Urinary bladder (tissue), 4 donors: ENCODE data around the gene ECHDC1. TPM values are rescaled to one million over a fixed set of nuclear protein-coding genes. Genes with fewer than 3 reads are reported as not detected.

Experiments
- DNase-seq: peaks from one replicate; pipeline ENCODE4 v3.0.0-alpha.2; 2015; ENCODE audit errors: extremely low spot score
- H3K27ac ChIP-seq: one replicate; pipeline ENCODE4 v1.5.1; 2013; ENCODE audit warnings: low read depth, mild to moderate bottlenecking, moderate library complexity
- H3K36me3 ChIP-seq: one replicate; pipeline ENCODE4 v1.6.1; 2013; ENCODE audit warnings: mild to moderate bottlenecking, moderate library complexity; ENCODE audit not compliant: insufficient read depth
- H3K4me1 ChIP-seq: one replicate; pipeline ENCODE4 v1.6.1; 2013; ENCODE audit warnings: mild to moderate bottlenecking, moderate library complexity; ENCODE audit not compliant: insufficient read depth
- H3K4me3 ChIP-seq: one replicate; pipeline ENCODE4 v1.5.1; 2013; ENCODE audit warnings: low read depth, low read length
- WGBS: extraction: QIAGEN DNeasy Blood & Tissue Kit; methylation state at CpG from one replicate; pipeline ENCODE4 v1.1.7; 2013; 5-methylcytosine and 5-hydroxymethylcytosine counted together
- polyA plus RNA-seq: library from polyadenylated mRNA; stranded (reverse); fragments of 200-250 nt; gene quantifications from one replicate; pipeline ENCODE4 v1.2.3, GENCODE V29; 2013
- total RNA-seq: library from RNA; depleted of rRNA; stranded (reverse); fragments of >200 nt; gene quantifications from one replicate; pipeline ENCODE4 v1.2.3, GENCODE V29; 2014
- donor health status: healthy with polysubstance abuse.
- donor health status: healthy.

Gene ECHDC1
- total and polyA plus RNA-seq, 2 donors, result 44.9 to 103 TPM

- H3K36me3 ChIP-seq, result no peaks in the 10 kb centered on the region
- WGBS, result 77% methylated on average over 5 of the region's 5 CpGs
- H3K27ac ChIP-seq, result no peak overlapping the region
- no peak for DNase-seq
- H3K4me1 ChIP-seq, result no peaks in the 10 kb centered on the region
- no peak overlapping the region for H3K4me3 ChIP-seq
Measured at GRCh38 chr6:127289934-127290333, 53.5 kb downstream of the ECHDC1 start.

- Histone ChIP-seq H3K27ac (no peak overlapping the region), H3K36me3 (no peaks in the 10 kb centered on the region), H3K4me3 (no peak overlapping the region), H3K4me1 (no peaks in the 10 kb centered on the region)
- no peak for DNase-seq
Measured at GRCh38 chr6:127288705-127289104, 54.7 kb downstream of the ECHDC1 start.

- Histone ChIP-seq H3K27ac (no peak overlapping the region), H3K4me1 (no peaks in the 10 kb centered on the region), H3K36me3 (no peaks in the 10 kb centered on the region), H3K4me3 (no peak overlapping the region)
- DNase-seq, result no peak
- 100% methylated on average over 1 of the region's 1 CpG for WGBS
Measured at GRCh38 chr6:127282184-127282583, 61.2 kb downstream of the ECHDC1 start.

GRCh38 chr6:127279815-127280214 lies 63.6 kb downstream of the ECHDC1 start:
- H3K4me1 ChIP-seq, result no peaks in the 10 kb centered on the region
- H3K36me3 ChIP-seq, result no peaks in the 10 kb centered on the region
- DNase-seq, result no peak
- no peak overlapping the region for H3K4me3 ChIP-seq
- 59% methylated on average over 1 of the region's 1 CpG for WGBS
- H3K27ac ChIP-seq, result no peak overlapping the region

GRCh38 chr6:127277878-127278843 lies 65.2 kb downstream of the ECHDC1 start:
- H3K4me3 ChIP-seq, result no peak overlapping the region
- WGBS, result 91% methylated on average over 3 of the region's 3 CpGs
- no peaks in the 10 kb centered on the region for H3K36me3 ChIP-seq
- no peaks in the 10 kb centered on the region for H3K4me1 ChIP-seq
- no peak for DNase-seq
- no peak overlapping the region for H3K27ac ChIP-seq

- Histone ChIP-seq H3K36me3 (no peaks in the 10 kb centered on the region), H3K4me1 (no peaks in the 10 kb centered on the region), H3K4me3 (no peak overlapping the region), H3K27ac (no peak overlapping the region)
- WGBS, result 94% methylated on average over 1 of the region's 1 CpG
- no peak for DNase-seq
Measured at GRCh38 chr6:127276331-127276730, 67.1 kb downstream of the ECHDC1 start.

GRCh38 chr6:127273499-127273898 lies 69.9 kb downstream of the ECHDC1 start:
- 87% methylated on average over 2 of the region's 2 CpGs for WGBS
- Histone ChIP-seq H3K4me3 (no peak overlapping the region), H3K27ac (no peak overlapping the region), H3K4me1 (no peaks in the 10 kb centered on the region), H3K36me3 (no peaks in the 10 kb centered on the region)
- no peak for DNase-seq

GRCh38 chr6:127272576-127272975 lies 70.8 kb downstream of the ECHDC1 start:
- Histone ChIP-seq H3K4me3 (no peak overlapping the region), H3K27ac (no peak overlapping the region), H3K36me3 (no peaks in the 10 kb centered on the region), H3K4me1 (no peaks in the 10 kb centered on the region)
- WGBS, result 87% methylated on average over 3 of the region's 3 CpGs
- DNase-seq, result no peak

- Histone ChIP-seq H3K4me3 (peak overlapping the region; percentile 90), H3K36me3 (no peaks in the 10 kb centered on the region), H3K4me1 (no peaks in the 10 kb centered on the region), H3K27ac (peak overlapping the region; percentile 100)
- WGBS, result 3% methylated on average over 16 of the region's 16 CpGs
- DNase-seq, result peak; percentile 1
Measured at GRCh38 chr6:127267646-127268625, 75.5 kb downstream of the ECHDC1 start.

GRCh38 chr6:127266892-127267645 lies 76.3 kb downstream of the ECHDC1 start:
- H3K27ac ChIP-seq, result peak overlapping the region; percentile 100
- peak overlapping the region; percentile 90 for H3K4me3 ChIP-seq
- H3K36me3 ChIP-seq, result no peaks in the 10 kb centered on the region
- WGBS, result under 1% methylated on average over 64 of the region's 64 CpGs
- DNase-seq, result peak; percentile 25
- H3K4me1 ChIP-seq, result no peaks in the 10 kb centered on the region

GRCh38 chr6:127266178-127266891 lies 77.1 kb downstream of the ECHDC1 start, which contains the start of gene RNF146:
RNF146 (plus strand) TSS chr6:127266864; CDS start chr6:127280339, 13,475 bp downstream.
- WGBS, result under 1% methylated on average over 40 of the region's 40 CpGs
- peak within 1 kb of the TSS; percentile 90 for H3K4me3 ChIP-seq
- no peaks in the 10 kb centered on the region for H3K36me3 ChIP-seq
- H3K27ac ChIP-seq, result peak within 1 kb of the TSS; percentile 100
- DNase-seq, result peak; percentile 81
- H3K4me1 ChIP-seq, result no peaks in the 10 kb centered on the region

GRCh38 chr6:127263481-127263880 lies 79.9 kb downstream of the ECHDC1 start:
- Histone ChIP-seq H3K27ac (no peak overlapping the region), H3K4me3 (no peak overlapping the region), H3K36me3 (no peaks in the 10 kb centered on the region), H3K4me1 (no peaks in the 10 kb centered on the region)
- 64% methylated on average over 4 of the region's 4 CpGs for WGBS
- DNase-seq, result no peak
